ENCODE measurements around the gene STAMBP. TPM values are rescaled to one million over a fixed set of nuclear protein-coding genes. Genes with fewer than 3 reads are reported as not detected.

Gene STAMBP
- total and polyA plus RNA-seq, 2 of the 4 experiments (the other 2 are of a cell fraction): 29.7 to 38.7 TPM

- TF ChIP-seq FOS (IDR thresholded peaks at IDR 0.05; ENCODE audit: low read depth, low read length) (no peak), POLR2A (IDR thresholded peaks at IDR 0.05; ENCODE audit: low read depth, low read length) (no peak)
Observed at GRCh38 chr2:73828389-73828817, 358 bp upstream of the STAMBP start (continued).

DNA sequence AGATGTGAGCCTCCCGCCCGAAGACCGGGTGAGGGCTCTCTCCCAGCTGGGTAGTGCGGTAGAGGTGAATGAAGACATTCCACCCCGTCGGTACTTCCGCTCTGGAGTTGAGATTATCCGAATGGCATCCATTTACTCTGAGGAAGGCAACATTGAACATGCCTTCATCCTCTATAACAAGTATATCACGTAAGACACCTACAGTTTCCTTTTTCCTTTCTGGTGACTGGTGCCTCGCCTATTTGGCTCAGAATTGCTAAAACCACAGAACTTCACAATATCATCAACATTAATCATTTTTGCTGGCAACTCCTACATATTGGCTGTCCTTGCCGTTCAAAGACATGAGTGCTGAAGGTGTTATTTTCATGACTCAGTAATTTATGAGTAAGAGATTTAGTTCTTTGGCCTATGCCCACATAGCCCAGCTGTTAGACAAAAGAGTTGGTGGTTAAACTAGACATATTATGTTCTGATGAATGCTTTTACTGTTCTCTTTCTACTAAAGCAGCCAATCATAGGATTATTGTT, 2.2 kb downstream of the STAMBP start:
- no peak overlapping the region for H4K5ac ChIP-seq (ENCODE audit: low read depth, low read length)
- H2BK15ac ChIP-seq (ENCODE audit: low read depth, low read length): no peak overlapping the region
- DNase-seq (peak; percentile 91), ATAC-seq (ENCODE audit: low read depth) (no peak; the same call in 1 of the 2 replicates)
- H3K56ac ChIP-seq (ENCODE audit: extremely low read depth, insufficient read depth, low read length): no peak overlapping the region
- CTCF ChIA-PET: no interaction called here
- H3K36me3 ChIP-seq (ENCODE audit: control insufficient read depth, insufficient read depth, low read length): peaks cover 6% of the 10 kb centered on the region
- no peak overlapping the region for H3K4me2 ChIP-seq (ENCODE audit: low read depth, low read length)
- intact Hi-C loops (cut with micrococcal nuclease) (no loop called here), in situ Hi-C loops (cut with MboI; ENCODE audit: low sequenced_read_pairs) (loop anchor here (25.0 kb wide), 1 partner anchor 306 kb away; the partner anchor contains the start of gene BOLA3), dilution Hi-C loops (cut with HindIII; ENCODE audit: low sequenced_read_pairs, unreplicated experiment) (loop anchor here (25.0 kb wide), 1 partner anchor 281 kb away; no protein-coding TSS in a partner anchor)
- no peak overlapping the region for H4K8ac ChIP-seq (ENCODE audit: low read depth in 2 of 2, low read length in 2 of 2)
- POLR2A ChIA-PET (ENCODE audit: unreplicated experiment): no interaction called here
- H2BK20ac ChIP-seq (ENCODE audit: low read depth, low read length): peak overlapping the region; percentile 21; the same call in 1 of the 2 replicates
- no peaks in the 10 kb centered on the region for H3K27me3 ChIP-seq (ENCODE audit: control insufficient read depth, insufficient read depth, low read length)
- H3K9me3 ChIP-seq (ENCODE audit: control insufficient read depth, insufficient read depth, low read length): no peaks in the 10 kb centered on the region
- H3K9ac ChIP-seq (ENCODE audit: low read depth, low read length): no peak overlapping the region
- H3K18ac ChIP-seq (ENCODE audit: low read depth, low read length): peak overlapping the region; percentile 2; the same call in 1 of the 2 replicates
- H3K4me1 ChIP-seq (ENCODE audit: control insufficient read depth, insufficient read depth, low read length): peaks cover 3% of the 10 kb centered on the region; the same call in 1 of the 2 replicates
- H3K9me1 ChIP-seq (ENCODE audit: insufficient read depth, low read length): 0 out of 2 replicates have a peak, but pooled peaks cover 4% of the 10 kb centered on the region
- H2BK5ac ChIP-seq (ENCODE audit: low read depth, low read length, poor library complexity, severe bottlenecking): peak overlapping the region; percentile 62
- no peak overlapping the region for H2BK120ac ChIP-seq (ENCODE audit: low read depth, low read length)
- peaks cover 28 to 53% of the 10 kb centered on the region in 2 experiments; a peak in 3 of 4 replicates for H3K79me1 ChIP-seq (ENCODE audit: low read depth in 1 of 2, low read length in 2 of 2)
- no peak overlapping the region for H2AK9ac ChIP-seq (replicated peaks; ENCODE audit: low read depth, low read length, poor library complexity)
- no peak overlapping the region for H4K91ac ChIP-seq (ENCODE audit: insufficient read depth, low read depth, low read length)
- no TSS peak for BruUV-seq (replicated peaks)
- no peak overlapping the region for H3K27ac ChIP-seq (ENCODE audit: insufficient read depth, low read length)
- no peak overlapping the region for H3K14ac ChIP-seq (replicated peaks; ENCODE audit: low read depth, low read length)
- no peak overlapping the region for H3K23ac ChIP-seq (ENCODE audit: low read depth, low read length)
- 0 out of 2 replicates have a peak overlapping the region, but pooled peaks have one; percentile 51 for H2AK5ac ChIP-seq (ENCODE audit: low read depth, low read length)
- no peak overlapping the region for H3K4me3 ChIP-seq (ENCODE audit: insufficient read depth, low read depth, low read length)
- WGBS, 2 experiments (ENCODE audit: extremely low coverage in 2 of 2, insufficient read length in 1 of 2): 83% methylated on average over 6 of the region's 11 CpGs; no CpG with 5 or more reads in 1 of the 2 experiments
- no peak overlapping the region for H2AFZ ChIP-seq (replicated peaks; ENCODE audit: low read length, poor library complexity)
- no peaks in the 10 kb centered on the region; the same call in 1 of the 2 replicates for H4K20me1 ChIP-seq (ENCODE audit: insufficient read depth, low read length)
- H3K4ac ChIP-seq (ENCODE audit: low read depth, low read length): no peak overlapping the region
- no peak for TF ChIP-seq MXI1 (IDR thresholded peaks at IDR 0.05; ENCODE audit: borderline replicate concordance, low read depth, low read length)
- peak; percentile 51 for TF ChIP-seq RCOR1 (IDR thresholded peaks at IDR 0.05; ENCODE audit: insufficient replicate concordance, low read length)
- TF ChIP-seq POLR2A (IDR thresholded peaks at IDR 0.05; ENCODE audit: low read depth, low read length): 0 out of 2 replicates have a peak, but pooled peaks have one; percentile 12
- TF ChIP-seq FOS (IDR thresholded peaks at IDR 0.05; ENCODE audit: low read depth, low read length): peak; percentile 53; the same call in 1 of the 2 replicates
- no peak for TF ChIP-seq CHD1 (IDR thresholded peaks at IDR 0.05; ENCODE audit: low read depth, low read length)
- TF ChIP-seq NFE2L2 (IDR thresholded peaks at IDR 0.05; ENCODE audit: low read depth, low read length): no peak
- TF ChIP-seq ELK1 (IDR thresholded peaks at IDR 0.05; ENCODE audit: borderline replicate concordance, low read depth, low read length): no peak
- TF ChIP-seq CEBPB (IDR thresholded peaks at IDR 0.05; ENCODE audit: low read depth, low read length): peak; percentile 32; the same call in 1 of the 2 replicates
- no peak for TF ChIP-seq SMC3 (IDR thresholded peaks at IDR 0.05; ENCODE audit: low read depth, low read length)
- no peak for TF ChIP-seq CTCF (conservative IDR thresholded peaks at IDR 0.05; ENCODE audit: low read depth, low read length)
- TF ChIP-seq, protein P1, sequence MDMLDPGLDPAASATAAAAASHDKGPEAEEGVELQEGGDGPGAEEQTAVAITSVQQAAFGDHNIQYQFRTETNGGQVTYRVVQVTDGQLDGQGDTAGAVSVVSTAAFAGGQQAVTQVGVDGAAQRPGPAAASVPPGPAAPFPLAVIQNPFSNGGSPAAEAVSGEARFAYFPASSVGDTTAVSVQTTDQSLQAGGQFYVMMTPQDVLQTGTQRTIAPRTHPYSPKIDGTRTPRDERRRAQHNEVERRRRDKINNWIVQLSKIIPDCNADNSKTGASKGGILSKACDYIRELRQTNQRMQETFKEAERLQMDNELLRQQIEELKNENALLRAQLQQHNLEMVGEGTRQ (IDR thresholded peaks at IDR 0.05; ENCODE audit: low read depth, low read length): no peak
- peak; percentile 69 for TF ChIP-seq MAFK (IDR thresholded peaks at IDR 0.05; ENCODE audit: low read depth, low read length)

All from IMR-90 (cell line).